HG03060 (cell line): ENCODE results near the gene RARS1.

Source experiments
- ATAC-seq: cut with Tn5 transposase; IDR thresholded peaks from one replicate; pipeline ENCODE4 v1.9.1; 2021; ENCODE audit warnings: low read depth, moderate number of reproducible peaks; ENCODE audit not compliant: unreplicated experiment

Gene RARS1

DNA sequence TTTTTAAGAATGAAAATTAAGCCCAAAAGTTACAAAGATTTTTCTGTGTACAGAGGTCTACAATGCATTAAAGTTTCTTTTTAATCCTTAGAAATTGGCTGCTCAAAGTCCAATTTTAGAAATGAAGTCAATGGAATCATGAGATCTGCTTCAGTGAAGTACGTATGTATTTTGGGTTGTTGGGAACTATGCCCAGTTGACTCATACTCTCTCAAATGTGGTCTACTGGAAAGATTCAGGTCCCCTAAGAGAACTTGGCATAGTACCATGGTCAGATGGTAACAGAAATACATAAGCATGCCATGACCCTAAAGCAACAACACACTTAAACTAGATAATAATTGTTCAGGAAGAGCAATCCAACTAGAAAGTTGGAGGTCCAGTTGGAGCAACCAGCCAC, 65.9 kb downstream of the RARS1 start:
- ATAC-seq: no peak

DNA sequence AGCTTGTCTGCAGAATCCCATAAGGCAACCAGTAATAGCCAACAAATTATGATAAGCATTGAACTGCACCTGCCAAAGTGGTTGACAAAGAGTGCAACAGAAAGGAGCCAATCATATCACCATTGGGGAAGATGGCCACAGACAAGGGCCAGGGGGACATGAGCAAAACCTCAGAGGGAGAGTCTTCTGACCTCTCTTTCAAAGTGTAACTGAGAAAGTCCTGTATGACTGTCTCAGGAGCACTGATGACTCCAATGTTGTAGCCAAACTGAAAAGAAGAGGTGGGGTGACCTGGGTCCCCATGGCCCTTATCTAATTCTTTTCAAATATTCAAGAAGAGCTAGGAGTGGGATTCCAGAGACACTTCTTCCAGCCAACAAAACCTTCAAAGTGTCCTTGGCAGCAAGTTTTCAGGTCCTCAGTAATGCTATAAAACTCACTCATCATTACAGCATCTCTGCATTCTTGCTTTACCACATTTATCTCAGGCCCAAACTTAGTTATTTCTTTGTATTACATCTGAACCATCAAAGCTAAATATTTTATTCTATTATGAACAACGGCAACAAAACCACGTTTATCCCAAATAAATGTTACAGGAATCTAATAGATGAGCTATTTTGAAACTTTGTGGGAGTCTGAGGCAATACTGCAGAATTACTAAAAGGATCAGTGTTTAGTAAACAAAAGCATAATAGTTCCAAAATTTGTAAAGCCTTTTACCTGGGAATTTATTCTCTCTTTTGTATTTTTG, 67.3 kb downstream of the RARS1 start:
- no peak for ATAC-seq

DNA sequence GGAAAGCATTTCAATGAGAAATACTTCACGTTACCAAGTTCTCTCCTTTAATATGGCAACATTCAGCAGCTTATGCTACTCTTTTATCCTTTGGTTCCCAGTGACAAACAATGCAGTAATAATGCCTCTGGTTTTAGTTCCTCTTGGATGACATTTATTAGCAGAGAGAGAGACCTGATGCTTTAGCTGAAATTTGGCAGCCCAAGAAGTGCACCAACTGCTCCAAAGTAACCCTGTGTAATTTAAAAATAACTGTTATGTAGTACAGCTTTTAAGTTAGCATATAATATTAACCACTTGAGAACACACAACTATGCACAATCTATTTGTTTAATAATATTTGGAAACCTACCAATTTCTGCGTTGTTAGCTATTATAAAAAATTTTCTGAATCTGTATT, 71.1 kb downstream of the RARS1 start:
- ATAC-seq: no peak

DNA sequence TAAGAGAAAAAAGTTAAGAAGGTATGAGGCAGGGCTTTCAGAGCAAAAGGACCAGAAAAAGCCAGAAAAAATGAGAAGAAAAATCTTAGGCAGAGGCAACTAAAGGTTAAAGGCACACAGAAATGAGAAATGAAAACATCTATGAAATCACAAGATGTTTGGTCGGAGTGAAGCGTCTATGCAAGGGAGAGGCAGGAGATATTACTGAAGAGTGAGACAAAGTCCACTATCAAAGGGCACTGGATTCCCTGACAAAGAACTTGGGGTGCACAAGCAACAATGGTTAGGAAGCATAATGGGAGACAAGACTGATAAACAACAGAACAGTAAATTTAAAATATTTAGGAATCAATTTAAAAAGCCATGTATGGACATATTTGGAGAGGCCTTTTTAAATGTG, 76.0 kb downstream of the RARS1 start:
- no peak for ATAC-seq

DNA sequence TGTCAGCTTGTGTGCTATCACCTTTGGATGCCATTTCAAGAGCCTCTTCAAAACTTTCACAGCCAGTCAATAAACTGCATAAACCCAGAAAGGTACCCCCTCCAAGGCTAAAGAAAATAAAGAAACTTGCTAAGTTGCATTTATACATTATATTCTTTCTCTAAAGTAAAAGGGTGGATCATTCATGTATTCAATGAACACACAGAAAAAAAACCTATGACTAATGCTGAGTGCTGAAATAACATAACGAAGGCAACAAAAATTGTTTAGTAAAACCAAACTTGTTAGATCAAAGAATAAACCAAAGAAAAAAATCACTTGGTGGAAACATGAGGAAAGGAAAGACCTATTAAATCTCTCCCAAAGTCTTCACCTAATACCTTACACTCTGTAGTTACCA, 77.7 kb downstream of the RARS1 start:
- no peak for ATAC-seq

DNA sequence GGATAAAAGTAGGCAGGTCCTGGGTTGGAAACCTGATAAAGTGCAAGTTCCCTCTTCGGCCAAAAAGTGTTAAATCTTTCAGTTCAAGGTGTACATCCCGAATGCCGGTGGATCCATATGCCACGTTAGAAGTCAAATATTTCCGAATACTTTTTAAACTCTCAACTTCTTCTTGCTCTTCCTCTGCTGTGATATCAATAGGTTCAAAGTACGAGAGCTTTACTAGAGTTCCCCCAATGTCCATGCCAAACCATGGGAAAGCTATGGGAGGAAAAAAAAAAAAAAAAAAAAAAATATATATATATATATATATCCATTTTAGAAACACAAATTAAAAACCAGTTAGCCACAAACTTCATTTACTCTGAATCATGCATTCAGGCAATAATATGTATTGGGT, 82.5 kb downstream of the RARS1 start:
- no peak for ATAC-seq
